PFSK-1 (cell line): ENCODE results near the gene NCOA3.
A peak's percentile ranks its signal among the peaks of the same experiment; 100 is the strongest.

ENCODE experiments used
- FOXP2 ChIP-seq: optimal IDR thresholded peaks from 2 replicates; pipeline ENCODE3; 2011; ENCODE audit warnings: borderline replicate concordance, control low read depth, inconsistent platforms; ENCODE audit not compliant: insufficient read depth; ENCODE audit errors: extremely low read length, extremely low read depth
- POLR2AphosphoS5 ChIP-seq: IDR thresholded peaks from 2 replicates; pipeline ENCODE4 v1.6.1; 2012; ENCODE audit warnings: low read depth, mild to moderate bottlenecking, control low read depth, low read length, moderate library complexity
- REST ChIP-seq, 2 experiments: IDR thresholded peaks; 2 replicates each; pipeline versions ENCODE4 v1.6.1 to v1.8.0; 2011 to 2012; ENCODE audit warnings: low read depth in 2 of 2, low read length in 2 of 2, control low read depth in 1 of 2, inconsistent platforms in 1 of 2, mild to moderate bottlenecking in 1 of 2, moderate library complexity in 1 of 2; ENCODE audit not compliant: insufficient read depth in 1 of 2
- SIN3A ChIP-seq: IDR thresholded peaks from 2 replicates; pipeline ENCODE4 v1.6.1; 2012; ENCODE audit warnings: mild to moderate bottlenecking, low read length, moderate library complexity, borderline replicate concordance; ENCODE audit not compliant: insufficient read depth
- TAF1 ChIP-seq: IDR thresholded peaks from 2 replicates; pipeline ENCODE4 v1.6.1; 2012; ENCODE audit warnings: low read length, control low read depth, borderline replicate concordance; ENCODE audit not compliant: insufficient read depth

NCOA3 gene

GRCh38 chr20:47464380-47465101, 37.1 kb upstream of the NCOA3 start:
- TF ChIP-seq REST (IDR thresholded peaks at IDR 0.05; ENCODE audit: insufficient read depth in 1 of 2, low read depth in 2 of 2, low read length in 2 of 2) (0 out of 4 replicates have a peak, but pooled peaks of 1 of the 2 experiments have one; percentile 35), FOXP2 (peak; percentile 23), SIN3A (peak; percentile 58; the same call in 1 of the 2 replicates), TAF1 (peak; percentile 37; the same call in 1 of the 2 replicates), POLR2AphosphoS5 (no peak)

GRCh38 chr20:47465335-47466090, 36.2 kb upstream of the NCOA3 start:
- TF ChIP-seq REST (IDR thresholded peaks at IDR 0.05; ENCODE audit: insufficient read depth in 1 of 2, low read depth in 2 of 2, low read length in 2 of 2) (no peak), FOXP2 (no peak), SIN3A (no peak), TAF1 (no peak), POLR2AphosphoS5 (no peak)

- TF ChIP-seq POLR2AphosphoS5 = no peak
- TF ChIP-seq FOXP2 = no peak
- no peak for TF ChIP-seq REST (IDR thresholded peaks at IDR 0.05; ENCODE audit: insufficient read depth in 1 of 2, low read depth in 2 of 2, low read length in 2 of 2)
- TF ChIP-seq SIN3A = no peak
- no peak for TF ChIP-seq TAF1
Measured at GRCh38 chr20:47466213-47466612, 35.5 kb upstream of the NCOA3 start.

- TF ChIP-seq FOXP2 (no peak), SIN3A (no peak), POLR2AphosphoS5 (no peak), TAF1 (no peak), REST (IDR thresholded peaks at IDR 0.05; ENCODE audit: insufficient read depth in 1 of 2, low read depth in 2 of 2, low read length in 2 of 2) (no peak)
Measured at GRCh38 chr20:47466704-47467459, 34.8 kb upstream of the NCOA3 start.
